GM12878 (cell line): ENCODE measurements around the gene RET. TPM values are rescaled to one million over a fixed set of nuclear protein-coding genes. Genes with fewer than 3 reads are reported as not detected.

Experiments
- ATAC-seq: fragments of 200-7000 bp; cut with Tn5 transposase; 3 replicates; pipeline ENCODE4 v1.9.1; 2020; ENCODE audit warnings: mild to moderate bottlenecking, moderate library complexity
- BruUV-seq: library from RNA; stranded (reverse); fragments of 400-500 nt; replicated peaks from 2 replicates; lab custom pipeline; 2021; lab: Mats Ljungman, UMichigan
- CTCF ChIA-PET: fragments of 300-600 bp; sonication (Branson Sonifier 250); formaldehyde crosslinking; extraction: SDS; loops from one replicate; lab custom pipeline; 2021; ENCODE audit warnings: inconsistent platforms; lab: Yijun Ruan, JAX
- POLR2A ChIA-PET: fragments of 350-600 bp; formaldehyde crosslinking; extraction: SDS; loops from one replicate; lab custom pipeline; 2021; ENCODE audit warnings: inconsistent platforms; lab: Charles Lee
- RAD21 ChIA-PET: fragments of 300-600 bp; sonication (Branson Sonifier 250); formaldehyde crosslinking; loops from one replicate; lab custom pipeline; 2023; ENCODE audit warnings: antibody characterized with exemption; ENCODE audit not compliant: unreplicated experiment; lab: Charles Lee
- SMC1A ChIA-PET: fragments of 300-600 bp; sonication (Branson Sonifier 250); formaldehyde crosslinking; loops from one replicate; lab custom pipeline; 2023; ENCODE audit not compliant: unreplicated experiment, uncharacterized antibody; lab: Charles Lee
- DNase-seq: peaks from one replicate; pipeline ENCODE4 v3.0.0-alpha.2; 2011; ENCODE audit warnings: low read depth, low spot score
- FAIRE-seq: peaks from 3 replicates; lab custom pipeline; 2011; peaks lifted over from hg19 to GRCh38; lab: Jason Lieb, UNC
- H2AFZ ChIP-seq: 2 replicates; pipeline ENCODE4 v1.6.0; 2011; ENCODE audit warnings: low read depth, low read length, control low read depth; ENCODE audit not compliant: control insufficient read depth
- H3K27ac ChIP-seq: 2 replicates; pipeline ENCODE4 v1.5.1; 2011; ENCODE audit warnings: control low read depth; ENCODE audit not compliant: control insufficient read depth, insufficient read depth
- H3K27me3 ChIP-seq, 2 experiments: replicated peaks in 1 of 2; 2 replicates each; pipeline versions ENCODE4 v1.6.0 to v1.6.1; 2011; ENCODE audit warnings: low read length in 1 of 2; ENCODE audit not compliant: control insufficient read depth in 2 of 2, insufficient read depth in 2 of 2
- H3K36me3 ChIP-seq, 2 experiments: 2 replicates each; pipeline ENCODE4 v1.5.1; 2011; ENCODE audit warnings: low read length in 1 of 2; ENCODE audit not compliant: control insufficient read depth in 2 of 2, insufficient read depth in 2 of 2
- H3K4me1 ChIP-seq: 2 replicates; pipeline ENCODE4 v1.6.1; 2011; ENCODE audit warnings: mild to moderate bottlenecking, low read length, moderate library complexity, mixed read lengths; ENCODE audit not compliant: control insufficient read depth, insufficient read depth
- H3K4me2 ChIP-seq: 2 replicates; pipeline ENCODE4 v1.6.0; 2011; ENCODE audit warnings: control low read depth; ENCODE audit not compliant: control insufficient read depth, insufficient read depth
- H3K4me3 ChIP-seq: fragments of 200-600 bp; sonication (generic); 2 replicates; pipeline ENCODE4 v1.5.1; 2016
- H3K79me2 ChIP-seq: 2 replicates; pipeline ENCODE4 v1.6.0; 2011; ENCODE audit warnings: low read length; ENCODE audit not compliant: control insufficient read depth, insufficient read depth
- H3K9ac ChIP-seq: 2 replicates; pipeline ENCODE4 v1.8.0; 2011; ENCODE audit warnings: low read length, control low read depth, mixed read lengths; ENCODE audit not compliant: control insufficient read depth, insufficient read depth
- H3K9me3 ChIP-seq: replicated peaks from 3 replicates; pipeline ENCODE4 v1.5.1; 2011; ENCODE audit warnings: mild to moderate bottlenecking, low read length; ENCODE audit not compliant: control insufficient read depth, insufficient read depth
- H4K20me1 ChIP-seq: 2 replicates; pipeline ENCODE4 v1.6.0; 2011; ENCODE audit not compliant: control insufficient read depth, insufficient read depth
- MEF2B ChIP-seq: fragments of 450-650 bp; IDR thresholded peaks from 2 replicates; pipeline ENCODE4 v1.6.1; 2018; ENCODE audit warnings: mild to moderate bottlenecking, moderate library complexity; ENCODE audit not compliant: partially characterized antibody, poor library complexity, severe bottlenecking
- NFXL1 ChIP-seq: fragments of 450-650 bp; IDR thresholded peaks from 2 replicates; pipeline ENCODE4 v1.6.1; 2017; ENCODE audit warnings: antibody characterized with exemption, mild to moderate bottlenecking, borderline replicate concordance
- SIN3A ChIP-seq: IDR thresholded peaks from 2 replicates; pipeline ENCODE4 v1.6.1; 2012; ENCODE audit warnings: low read depth, low read length, improper control_type of control experiment
- SMARCA5 ChIP-seq: fragments of 450-650 bp; IDR thresholded peaks from 2 replicates; pipeline ENCODE4 v1.6.1; 2017; ENCODE audit warnings: mild to moderate bottlenecking
- SPI1 ChIP-seq: IDR thresholded peaks from 2 replicates; pipeline ENCODE4 v1.6.1; 2011; ENCODE audit warnings: low read depth, mild to moderate bottlenecking, low read length, moderate library complexity, borderline replicate concordance; ENCODE audit not compliant: insufficient read depth
- TARDBP ChIP-seq: IDR thresholded peaks from 2 replicates; pipeline ENCODE4 v1.6.1; 2016; ENCODE audit warnings: borderline replicate concordance
- YY1 ChIP-seq: IDR thresholded peaks from 2 replicates; pipeline ENCODE4 v1.6.1; 2011; ENCODE audit warnings: low read depth, mild to moderate bottlenecking, low read length
- WGBS: methylation state at CpG from one replicate; pipeline ENCODE4 v1.1.6; 2016; ENCODE audit warnings: low lambda C conversion rate; ENCODE audit not compliant: insufficient replicate concordance, insufficient coverage; ENCODE audit errors: missing lambda C conversion rate; 5-methylcytosine and 5-hydroxymethylcytosine counted together
- in situ Hi-C: fragments of 300-500 bp; cut with MboI; formaldehyde crosslinking; loops from 9 replicates; pipeline ENCODE4 v1.14.3; 2018; ENCODE audit warnings: mixed read lengths
- intact Hi-C: fragments of 100-400 bp; cut with micrococcal nuclease; formaldehyde crosslinking; loops from one replicate; pipeline ENCODE4 v1.14.2; 2022; ENCODE audit not compliant: unreplicated experiment
- polyA plus RNA-seq, 11 experiments: library from polyadenylated mRNA; depleted of rRNA in 4 of 11; unstranded in 6 of 11; stranded (reverse) in 5 of 11; fragments of >200 nt; fragmentation: Nextera tagmentation in 4 of 11; fragmentation: Illumina TruSeq in 1 of 11; extraction: Ambion mirVana in 4 of 11; extraction: Trizol in 1 of 11; gene quantifications; 1 replicate in 1 of 11; 2 replicates in 10 of 11; pipeline versions ENCODE4 v1.2.1 to v1.2.3, GENCODE V29; 2011 to 2016; ENCODE audit warnings: inconsistent platforms in 2 of 11, missing spikeins in 2 of 11, low read depth in 1 of 11
- total RNA-seq, 4 experiments: library from RNA; depleted of rRNA in 3 of 4; stranded (reverse); fragments of >200 nt in 3 of 4; fragmentation: Illumina TruSeq in 1 of 4; extraction: Trizol in 1 of 4; gene quantifications; 2 replicates each; pipeline versions ENCODE4 v1.2.1 to v1.2.3, GENCODE V29; 2013 to 2021
- TF ChIP-seq, protein P1 (sequence below), 3 experiments: IDR thresholded peaks in 2 of 3; conservative IDR thresholded peaks in 1 of 3; 2 replicates each; pipeline ENCODE4 v1.5.1; 2011; ENCODE audit warnings: low read depth in 3 of 3, low read length in 3 of 3, mild to moderate bottlenecking in 3 of 3, control low read depth in 2 of 3, moderate library complexity in 2 of 3, inconsistent platforms in 1 of 3, mixed read lengths in 1 of 3; ENCODE audit not compliant: control insufficient read depth in 2 of 3, insufficient read depth in 1 of 3; ENCODE audit errors: extremely low read depth in 1 of 3
- TF ChIP-seq, protein P2 (sequence below): IDR thresholded peaks from 2 replicates; pipeline ENCODE4 v1.6.1; 2012; ENCODE audit warnings: mild to moderate bottlenecking, low read depth, low read length

RET gene
- total and polyA plus RNA-seq, 10 of the 15 experiments (the other 5 are each of a cell fraction or from before 2014, with no cell fraction given): not detected

DNA sequence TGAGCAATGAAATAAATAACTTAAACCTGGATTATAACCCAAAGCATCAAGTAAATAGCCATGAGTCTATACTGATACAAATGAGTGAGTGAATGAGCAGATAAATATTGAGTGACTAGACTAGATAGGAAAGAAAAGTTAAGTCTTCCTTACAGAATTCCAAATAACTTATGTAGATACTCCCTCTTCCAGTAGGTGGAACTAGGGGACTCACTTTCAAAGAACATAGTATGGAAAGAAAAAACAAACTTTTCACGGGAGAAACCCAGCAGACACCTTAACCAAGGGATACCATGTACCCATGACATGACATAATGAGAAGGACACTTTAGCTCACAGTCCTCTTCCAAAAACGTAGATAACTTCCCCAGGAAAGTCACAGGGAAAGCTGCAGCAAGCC lies 93.6 kb downstream of the RET start:
- H3K4me3 ChIP-seq: no peak overlapping the region
- BruUV-seq: no TSS peak
- intact Hi-C loops: no loop called here

More for the DNA sequence above, 93.6 kb downstream of the RET start:
- H3K36me3 ChIP-seq: peaks cover 3 to 8% of the 10 kb centered on the region in 2 experiments; a peak in 3 of 4 replicates
- no peaks in the 10 kb centered on the region for H3K27me3 ChIP-seq
- no peak for DNase-seq
- H3K79me2 ChIP-seq: no peaks in the 10 kb centered on the region
- H3K9ac ChIP-seq: no peak overlapping the region
- H3K9me3 ChIP-seq: no peaks in the 10 kb centered on the region
- no peak overlapping the region for H3K27ac ChIP-seq
- ChIA-PET POLR2A (no interaction called here), RAD21 (interaction anchor here (0.6 to 1.7 kb wide), 2 partner anchors 23 to 27 kb away, joined by 3 to 4 read pairs; no protein-coding TSS in a partner anchor), CTCF (interaction anchor here (0.8 to 2.3 kb wide), 4 partner anchors 11 to 85 kb away, joined by 3 to 6 read pairs (median 4); no protein-coding TSS in a partner anchor), SMC1A (interaction anchor here (1.4 kb wide), 1 partner anchor 10 kb away, joined by 3 read pairs; no protein-coding TSS in a partner anchor)
- no peaks in the 10 kb centered on the region for H4K20me1 ChIP-seq
- peaks cover 13% of the 10 kb centered on the region for H3K4me1 ChIP-seq
- WGBS: 69% methylated on average over 2 of the region's 2 CpGs
- FAIRE-seq: no peak
- no peak overlapping the region for H3K4me2 ChIP-seq
- no peak overlapping the region for H2AFZ ChIP-seq
- no peak for TF ChIP-seq SIN3A
- no peak for TF ChIP-seq TARDBP
- no peak for TF ChIP-seq SPI1
- TF ChIP-seq, protein P1, sequence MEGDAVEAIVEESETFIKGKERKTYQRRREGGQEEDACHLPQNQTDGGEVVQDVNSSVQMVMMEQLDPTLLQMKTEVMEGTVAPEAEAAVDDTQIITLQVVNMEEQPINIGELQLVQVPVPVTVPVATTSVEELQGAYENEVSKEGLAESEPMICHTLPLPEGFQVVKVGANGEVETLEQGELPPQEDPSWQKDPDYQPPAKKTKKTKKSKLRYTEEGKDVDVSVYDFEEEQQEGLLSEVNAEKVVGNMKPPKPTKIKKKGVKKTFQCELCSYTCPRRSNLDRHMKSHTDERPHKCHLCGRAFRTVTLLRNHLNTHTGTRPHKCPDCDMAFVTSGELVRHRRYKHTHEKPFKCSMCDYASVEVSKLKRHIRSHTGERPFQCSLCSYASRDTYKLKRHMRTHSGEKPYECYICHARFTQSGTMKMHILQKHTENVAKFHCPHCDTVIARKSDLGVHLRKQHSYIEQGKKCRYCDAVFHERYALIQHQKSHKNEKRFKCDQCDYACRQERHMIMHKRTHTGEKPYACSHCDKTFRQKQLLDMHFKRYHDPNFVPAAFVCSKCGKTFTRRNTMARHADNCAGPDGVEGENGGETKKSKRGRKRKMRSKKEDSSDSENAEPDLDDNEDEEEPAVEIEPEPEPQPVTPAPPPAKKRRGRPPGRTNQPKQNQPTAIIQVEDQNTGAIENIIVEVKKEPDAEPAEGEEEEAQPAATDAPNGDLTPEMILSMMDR (IDR thresholded peaks at IDR 0.05 in 2 of 3, conservative IDR thresholded peaks at IDR 0.05 in 1 of 3; ENCODE audit: control insufficient read depth in 2 of 3, extremely low read depth in 1 of 3, insufficient read depth in 1 of 3, low read depth in 3 of 3, low read length in 3 of 3): no peak
- TF ChIP-seq, protein P2, sequence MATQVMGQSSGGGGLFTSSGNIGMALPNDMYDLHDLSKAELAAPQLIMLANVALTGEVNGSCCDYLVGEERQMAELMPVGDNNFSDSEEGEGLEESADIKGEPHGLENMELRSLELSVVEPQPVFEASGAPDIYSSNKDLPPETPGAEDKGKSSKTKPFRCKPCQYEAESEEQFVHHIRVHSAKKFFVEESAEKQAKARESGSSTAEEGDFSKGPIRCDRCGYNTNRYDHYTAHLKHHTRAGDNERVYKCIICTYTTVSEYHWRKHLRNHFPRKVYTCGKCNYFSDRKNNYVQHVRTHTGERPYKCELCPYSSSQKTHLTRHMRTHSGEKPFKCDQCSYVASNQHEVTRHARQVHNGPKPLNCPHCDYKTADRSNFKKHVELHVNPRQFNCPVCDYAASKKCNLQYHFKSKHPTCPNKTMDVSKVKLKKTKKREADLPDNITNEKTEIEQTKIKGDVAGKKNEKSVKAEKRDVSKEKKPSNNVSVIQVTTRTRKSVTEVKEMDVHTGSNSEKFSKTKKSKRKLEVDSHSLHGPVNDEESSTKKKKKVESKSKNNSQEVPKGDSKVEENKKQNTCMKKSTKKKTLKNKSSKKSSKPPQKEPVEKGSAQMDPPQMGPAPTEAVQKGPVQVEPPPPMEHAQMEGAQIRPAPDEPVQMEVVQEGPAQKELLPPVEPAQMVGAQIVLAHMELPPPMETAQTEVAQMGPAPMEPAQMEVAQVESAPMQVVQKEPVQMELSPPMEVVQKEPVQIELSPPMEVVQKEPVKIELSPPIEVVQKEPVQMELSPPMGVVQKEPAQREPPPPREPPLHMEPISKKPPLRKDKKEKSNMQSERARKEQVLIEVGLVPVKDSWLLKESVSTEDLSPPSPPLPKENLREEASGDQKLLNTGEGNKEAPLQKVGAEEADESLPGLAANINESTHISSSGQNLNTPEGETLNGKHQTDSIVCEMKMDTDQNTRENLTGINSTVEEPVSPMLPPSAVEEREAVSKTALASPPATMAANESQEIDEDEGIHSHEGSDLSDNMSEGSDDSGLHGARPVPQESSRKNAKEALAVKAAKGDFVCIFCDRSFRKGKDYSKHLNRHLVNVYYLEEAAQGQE: no peak
- no peak for TF ChIP-seq SMARCA5
- no peak for TF ChIP-seq YY1
- no peak for TF ChIP-seq NFXL1
- TF ChIP-seq MEF2B: no peak
- TF ChIP-seq, all 136 proteins: peak for 0
- no peak for ATAC-seq
- in situ Hi-C loops: loop anchor here (25.0 kb wide), 1 partner anchor 1792 kb away; the partner anchor contains the start of gene RASSF4
